IMR-90 (cell line): ENCODE measurements around the gene CEP135. TPM values are rescaled to one million over a fixed set of nuclear protein-coding genes. Genes with fewer than 3 reads are reported as not detected.
A peak's percentile ranks its signal among the peaks of the same experiment; 100 is the strongest.

Source experiments
- ATAC-seq: fragments of 200-7000 bp; cut with Tn5 transposase; 2 replicates; pipeline ENCODE4 v1.9.1; 2020; ENCODE audit warnings: low read depth, mild to moderate bottlenecking, moderate library complexity
- BruUV-seq: library from RNA; stranded (reverse); fragments of 400-500 nt; replicated peaks from 2 replicates; lab custom pipeline; 2021; lab: Mats Ljungman, UMichigan
- CTCF ChIA-PET: fragments of 300-600 bp; formaldehyde crosslinking; extraction: SDS; loops from one replicate; lab custom pipeline; 2021; ENCODE audit warnings: antibody characterized with exemption; lab: Yijun Ruan, JAX
- POLR2A ChIA-PET: fragments of 300-600 bp; sonication (Branson Sonifier 250); formaldehyde crosslinking; loops from one replicate; lab custom pipeline; 2022; ENCODE audit warnings: antibody characterized with exemption; ENCODE audit not compliant: unreplicated experiment; lab: Charles Lee
- DNase-seq: peaks from one replicate; pipeline ENCODE4 v3.0.0; 2013
- H2AFZ ChIP-seq: replicated peaks from 2 replicates; pipeline ENCODE3; 2013; ENCODE audit warnings: low read length, mild to moderate bottlenecking; ENCODE audit not compliant: poor library complexity
- H2AK5ac ChIP-seq: 2 replicates; pipeline ENCODE4 v1.6.1; 2013; ENCODE audit warnings: low read depth, low read length, inconsistent platforms
- H2AK9ac ChIP-seq: replicated peaks from 2 replicates; pipeline ENCODE3; 2013; ENCODE audit warnings: mild to moderate bottlenecking, low read depth, low read length, moderate library complexity; ENCODE audit not compliant: poor library complexity
- H2BK120ac ChIP-seq: 2 replicates; pipeline ENCODE4 v1.6.1; 2013; ENCODE audit warnings: low read depth, low read length, inconsistent platforms
- H2BK15ac ChIP-seq: 3 replicates; pipeline ENCODE4 v1.6.1; 2013; ENCODE audit warnings: low read depth, low read length, inconsistent platforms
- H2BK20ac ChIP-seq: 2 replicates; pipeline ENCODE4 v1.6.1; 2013; ENCODE audit warnings: low read depth, mild to moderate bottlenecking, inconsistent platforms, low read length, moderate library complexity
- H2BK5ac ChIP-seq: 2 replicates; pipeline ENCODE4 v1.6.1; 2013; ENCODE audit warnings: mild to moderate bottlenecking, low read depth, low read length, inconsistent platforms; ENCODE audit not compliant: poor library complexity, severe bottlenecking
- H3K14ac ChIP-seq: replicated peaks from 2 replicates; pipeline ENCODE4 v1.6.1; 2013; ENCODE audit warnings: low read depth, low read length, inconsistent platforms
- H3K18ac ChIP-seq: 2 replicates; pipeline ENCODE4 v1.6.1; 2013; ENCODE audit warnings: low read depth, low read length, control low read depth
- H3K23ac ChIP-seq: 2 replicates; pipeline ENCODE4 v1.6.1; 2013; ENCODE audit warnings: low read depth, low read length, inconsistent platforms
- H3K27ac ChIP-seq: 2 replicates; pipeline ENCODE4 v1.5.1; 2013; ENCODE audit warnings: mild to moderate bottlenecking, control low read depth, low read length; ENCODE audit not compliant: insufficient read depth
- H3K27me3 ChIP-seq: 2 replicates; pipeline ENCODE4 v1.6.1; 2013; ENCODE audit warnings: low read length; ENCODE audit not compliant: control insufficient read depth, insufficient read depth
- H3K36me3 ChIP-seq: 2 replicates; pipeline ENCODE4 v1.6.1; 2013; ENCODE audit warnings: low read length, mixed read lengths; ENCODE audit not compliant: control insufficient read depth, insufficient read depth
- H3K4ac ChIP-seq: 2 replicates; pipeline ENCODE4 v1.6.1; 2013; ENCODE audit warnings: low read depth, low read length, inconsistent platforms
- H3K4me1 ChIP-seq: 2 replicates; pipeline ENCODE4 v1.6.1; 2013; ENCODE audit warnings: low read length, mixed read lengths; ENCODE audit not compliant: control insufficient read depth, insufficient read depth
- H3K4me2 ChIP-seq: 2 replicates; pipeline ENCODE4 v1.6.1; 2013; ENCODE audit warnings: low read depth, mild to moderate bottlenecking, control low read depth, low read length, moderate library complexity
- H3K4me3 ChIP-seq: 2 replicates; pipeline ENCODE4 v1.5.1; 2013; ENCODE audit warnings: low read depth, mild to moderate bottlenecking, control low read depth, low read length, moderate library complexity; ENCODE audit not compliant: insufficient read depth
- H3K56ac ChIP-seq: 2 replicates; pipeline ENCODE4 v1.6.1; 2013; ENCODE audit warnings: low read length, inconsistent platforms; ENCODE audit not compliant: insufficient read depth; ENCODE audit errors: extremely low read depth
- H3K79me1 ChIP-seq, 2 experiments: 2 replicates each; pipeline ENCODE4 v1.6.1; 2013; ENCODE audit warnings: low read length in 2 of 2, inconsistent platforms in 1 of 2, low read depth in 1 of 2
- H3K9ac ChIP-seq: 2 replicates; pipeline ENCODE4 v1.6.1; 2013; ENCODE audit warnings: low read depth, low read length, control low read depth
- H3K9me1 ChIP-seq: 2 replicates; pipeline ENCODE4 v1.6.1; 2013; ENCODE audit warnings: low read length, inconsistent platforms; ENCODE audit not compliant: insufficient read depth
- H3K9me3 ChIP-seq: 2 replicates; pipeline ENCODE4 v1.6.1; 2013; ENCODE audit warnings: low read length; ENCODE audit not compliant: control insufficient read depth, insufficient read depth
- H4K20me1 ChIP-seq: 2 replicates; pipeline ENCODE4 v1.6.1; 2013; ENCODE audit warnings: low read length, inconsistent platforms; ENCODE audit not compliant: insufficient read depth
- H4K5ac ChIP-seq: 2 replicates; pipeline ENCODE4 v1.6.1; 2013; ENCODE audit warnings: mild to moderate bottlenecking, low read depth, low read length, control low read depth
- H4K8ac ChIP-seq, 2 experiments: 2 replicates each; pipeline ENCODE4 v1.6.1; 2013; ENCODE audit warnings: low read depth in 2 of 2, low read length in 2 of 2, control low read depth in 1 of 2, inconsistent platforms in 1 of 2
- H4K91ac ChIP-seq: 2 replicates; pipeline ENCODE4 v1.6.1; 2013; ENCODE audit warnings: low read depth, low read length, inconsistent platforms; ENCODE audit not compliant: insufficient read depth
- CEBPB ChIP-seq: IDR thresholded peaks from 2 replicates; pipeline ENCODE4 v1.6.1; 2012; ENCODE audit warnings: low read depth, low read length, improper control_type of control experiment
- POLR2A ChIP-seq: IDR thresholded peaks from 2 replicates; pipeline ENCODE4 v1.6.1; 2012; ENCODE audit warnings: mild to moderate bottlenecking, low read depth, low read length
- WGBS, 2 experiments: methylation state at CpG; one replicate each; pipeline versions ENCODE4 v1.1.5 to v1.1.7; 2013; ENCODE audit warnings: missing lambda C conversion rate in 2 of 2; ENCODE audit not compliant: insufficient read length in 1 of 2; ENCODE audit errors: extremely low coverage in 2 of 2; 5-methylcytosine and 5-hydroxymethylcytosine counted together
- dilution Hi-C: fragments of 300-500 bp; cut with HindIII; formaldehyde crosslinking; loops from one replicate; pipeline ENCODE4 v1.14.3; 2018; ENCODE audit warnings: low sequenced_read_pairs; ENCODE audit not compliant: unreplicated experiment
- in situ Hi-C: fragments of 300-500 bp; cut with MboI; formaldehyde crosslinking; loops from 3 replicates; pipeline ENCODE4 v1.14.3; 2019; ENCODE audit warnings: low sequenced_read_pairs, inconsistent platforms, mixed read lengths
- intact Hi-C: fragments of 100-400 bp; cut with micrococcal nuclease; formaldehyde crosslinking; loops from 2 replicates; pipeline ENCODE4 v1.10.0; 2022
- polyA plus RNA-seq, 3 experiments: library from polyadenylated mRNA; depleted of rRNA; stranded (reverse); fragments of >200 nt; gene quantifications; 2 replicates each; pipeline ENCODE4 v1.2.3, GENCODE V29; 2012; ENCODE audit warnings: low replicate concordance in 1 of 3
- total RNA-seq: library from RNA; depleted of rRNA; stranded (reverse); fragments of >200 nt; gene quantifications from 2 replicates; pipeline ENCODE4 v1.2.3, GENCODE V29; 2012

CEP135 gene
- total and polyA plus RNA-seq, 2 of the 4 experiments (the other 2 are of a cell fraction) = 2.7 to 3.2 TPM

DNA sequence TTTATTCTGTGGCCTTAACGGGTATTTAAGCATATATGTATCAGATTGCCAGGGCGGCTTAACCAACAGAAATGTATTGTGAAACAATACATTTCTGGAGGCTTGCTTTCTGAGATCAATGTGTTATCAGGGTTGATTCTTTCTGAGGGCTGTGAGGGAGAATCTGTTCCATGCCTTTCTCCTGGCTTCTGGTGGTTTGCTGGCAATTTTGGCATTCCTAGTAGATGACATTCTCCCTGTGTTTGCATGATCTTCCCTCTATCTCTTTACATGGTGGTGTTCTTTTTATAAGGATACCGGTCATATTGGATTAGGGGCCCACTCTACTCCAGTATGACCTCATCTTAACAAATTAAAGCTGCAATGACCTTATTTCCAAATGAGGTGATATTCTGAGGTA lies 16.9 kb upstream of the CEP135 start:
- Histone ChIP-seq H2BK120ac (peak overlapping the region; percentile 86), H3K4me2 (peak overlapping the region; percentile 33; the same call in 1 of the 2 replicates), H4K91ac (peak overlapping the region; percentile 77; the same call in 1 of the 2 replicates), H4K8ac (peak overlapping the region in 1 of 2 experiments; percentile 86; a peak in 3 of 4 replicates), H2AK5ac (0 out of 2 replicates have a peak overlapping the region, but pooled peaks have one; percentile 90), H3K23ac (peak overlapping the region; percentile 41; the same call in 1 of the 2 replicates), H2BK5ac (peak overlapping the region; percentile 54), H3K4me1 (peaks cover 8% of the 10 kb centered on the region), H3K4me3 (no peak overlapping the region), H2AK9ac (no peak overlapping the region), H3K36me3 (no peaks in the 10 kb centered on the region), H3K14ac (peak overlapping the region; percentile 83; the same call in 1 of the 2 replicates), H3K18ac (peak overlapping the region; percentile 82), H3K27me3 (no peaks in the 10 kb centered on the region), H3K27ac (peak overlapping the region; percentile 78), H4K20me1 (no peaks in the 10 kb centered on the region), H3K9me3 (no peaks in the 10 kb centered on the region), H3K79me1 (no peaks in the 10 kb centered on the region), H2AFZ (no peak overlapping the region), H4K5ac (peak overlapping the region; percentile 59), H3K9me1 (peaks cover 11% of the 10 kb centered on the region; the same call in 1 of the 2 replicates), H2BK20ac (peak overlapping the region; percentile 92; the same call in 1 of the 2 replicates), H3K56ac (peak overlapping the region; percentile 45; the same call in 1 of the 2 replicates), H2BK15ac (peak overlapping the region; percentile 74; the same call in 1 of the 3 replicates), H3K4ac (peak overlapping the region; percentile 86), H3K9ac (no peak overlapping the region)
- ChIA-PET CTCF (interaction anchor here (1.0 to 2.8 kb wide), 2 partner anchors 16 to 17 kb away, joined by 3 to 10 read pairs; partner anchors contain the start of gene CEP135), POLR2A (no interaction called here)
- TF ChIP-seq POLR2A (no peak), CEBPB (peak; percentile 61)
- in situ Hi-C loops (no loop called here), dilution Hi-C loops (no loop called here), intact Hi-C loops (loop anchor here (2.0 kb wide), 1 partner anchor 17 kb away; the partner anchor contains the start of gene CEP135)
- DNase-seq (peak; percentile 80), ATAC-seq (peak; percentile 86)
- no TSS peak for BruUV-seq
- no CpG with 5 or more reads among the region's 3 CpGs for WGBS, 2 experiments
